GM21786 (cell line): Measurements from ENCODE around the gene EN1.
A peak's percentile ranks its signal among the peaks of the same experiment; 100 is the strongest.

ENCODE experiments used
- ATAC-seq: cut with Tn5 transposase; IDR thresholded peaks from one replicate; pipeline ENCODE4 v1.9.1; 2021; ENCODE audit not compliant: unreplicated experiment

EN1 gene

DNA sequence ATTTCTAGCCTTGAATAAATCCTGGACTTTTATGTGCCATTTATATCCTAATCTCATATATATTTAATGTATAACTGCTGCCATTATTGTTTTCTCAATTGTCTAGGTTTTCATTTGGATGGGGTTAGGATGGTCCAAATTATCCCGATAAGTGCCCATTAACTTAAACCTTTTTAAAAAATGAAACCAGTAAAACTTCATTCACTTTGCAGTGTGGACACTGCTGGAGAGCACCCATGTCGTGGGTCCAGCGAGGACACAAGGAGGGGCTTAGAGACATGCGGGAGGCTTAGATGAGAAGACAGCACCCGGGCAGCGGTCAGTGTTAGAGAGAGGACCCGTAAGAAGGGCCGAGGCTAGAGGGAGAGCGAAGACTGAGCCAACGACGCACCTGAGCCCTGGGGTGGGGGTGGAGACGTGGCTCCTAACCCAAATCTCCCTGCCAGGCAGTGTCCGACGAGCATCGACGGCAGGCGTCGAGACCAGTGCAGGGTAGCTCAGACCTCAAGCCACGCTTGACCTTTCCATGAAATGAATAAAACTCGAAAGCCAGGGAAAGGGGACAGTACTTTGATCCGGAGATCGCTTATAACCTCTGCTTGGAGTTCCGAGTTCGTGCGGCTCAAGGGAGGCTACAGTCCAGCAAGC, 9.0 kb upstream of the EN1 start:
- no peak for ATAC-seq

DNA sequence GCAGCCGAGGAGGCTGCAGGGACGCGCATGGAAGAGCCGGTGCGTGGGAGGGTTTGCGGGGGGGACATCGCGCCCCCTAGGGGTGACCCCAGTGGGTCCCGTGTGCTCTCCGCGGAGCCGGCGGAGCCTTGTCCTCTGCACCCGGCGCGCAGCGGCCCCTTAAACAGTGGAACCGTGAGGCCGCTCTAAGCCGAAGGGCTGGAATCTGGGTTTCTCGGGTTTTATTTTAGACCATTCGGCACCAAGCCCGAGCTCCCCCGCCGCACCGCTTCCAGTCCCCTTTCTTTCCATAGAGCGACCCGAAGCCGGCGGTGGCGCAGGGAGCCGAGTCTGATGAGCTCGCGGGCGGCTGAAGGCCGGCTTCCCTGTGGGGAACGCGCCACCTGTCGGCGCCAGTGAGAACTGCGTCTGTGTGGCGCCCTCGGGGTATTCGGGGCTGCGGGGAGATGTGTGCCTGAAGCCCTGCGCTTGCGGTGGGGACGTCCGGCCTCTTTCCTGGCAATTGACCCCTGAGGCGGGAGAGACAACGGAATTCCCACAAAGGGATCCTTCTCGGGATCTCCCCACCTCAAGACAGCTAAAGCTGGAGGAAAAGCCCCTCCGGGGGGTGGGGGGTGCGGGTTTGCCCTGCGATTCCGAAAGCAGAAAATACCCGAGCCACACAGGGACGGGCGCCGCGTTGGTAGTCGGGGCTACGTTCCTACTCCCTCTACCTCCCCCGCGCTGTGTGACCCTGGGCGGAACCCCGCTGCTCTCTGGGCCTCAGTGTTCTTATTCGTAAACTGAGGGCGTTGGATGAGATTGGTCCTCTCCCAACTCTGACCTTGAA, 8.2 kb upstream of the EN1 start:
- ATAC-seq = peak; percentile 88

DNA sequence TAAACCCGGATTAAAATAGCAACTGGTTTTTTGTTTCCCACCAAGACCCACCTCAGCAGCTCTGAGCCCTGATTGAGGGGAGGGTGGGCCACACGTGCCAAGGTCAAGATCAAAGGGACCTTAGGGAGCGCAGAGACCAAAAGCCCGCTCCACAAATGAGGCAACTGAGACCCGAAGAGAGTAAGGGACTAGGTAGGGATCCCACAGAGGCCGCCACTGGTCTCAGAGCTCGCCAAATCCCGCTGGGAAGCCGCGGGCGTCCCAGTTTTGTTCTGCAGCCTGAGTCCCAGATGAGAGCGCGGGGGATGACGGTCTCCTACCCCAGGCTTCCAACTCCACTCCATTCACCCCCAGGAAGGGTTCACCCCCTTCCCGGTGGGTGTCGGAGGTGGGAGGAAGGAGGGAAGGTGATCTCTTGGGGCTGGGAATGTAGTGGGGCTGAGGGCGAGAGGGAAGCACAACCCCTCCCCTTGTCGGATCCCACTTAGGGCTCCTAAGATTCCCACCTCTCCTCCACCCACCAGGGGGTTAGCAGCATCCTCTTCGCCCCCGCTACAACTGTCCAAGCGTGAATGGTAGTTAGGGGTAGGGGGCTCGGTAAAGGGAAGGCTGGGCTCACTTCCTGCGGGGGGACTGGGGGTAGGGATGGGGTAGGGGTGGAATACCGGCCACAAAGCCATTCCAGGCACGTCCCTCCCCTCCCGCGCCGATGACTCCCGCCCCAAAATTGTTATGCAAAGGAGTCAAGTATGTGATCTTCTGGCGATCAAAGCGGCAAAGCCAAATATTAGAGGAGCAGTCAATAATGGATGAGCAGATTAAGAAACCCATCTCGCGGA, 7.3 kb upstream of the EN1 start:
- no peak for ATAC-seq

DNA sequence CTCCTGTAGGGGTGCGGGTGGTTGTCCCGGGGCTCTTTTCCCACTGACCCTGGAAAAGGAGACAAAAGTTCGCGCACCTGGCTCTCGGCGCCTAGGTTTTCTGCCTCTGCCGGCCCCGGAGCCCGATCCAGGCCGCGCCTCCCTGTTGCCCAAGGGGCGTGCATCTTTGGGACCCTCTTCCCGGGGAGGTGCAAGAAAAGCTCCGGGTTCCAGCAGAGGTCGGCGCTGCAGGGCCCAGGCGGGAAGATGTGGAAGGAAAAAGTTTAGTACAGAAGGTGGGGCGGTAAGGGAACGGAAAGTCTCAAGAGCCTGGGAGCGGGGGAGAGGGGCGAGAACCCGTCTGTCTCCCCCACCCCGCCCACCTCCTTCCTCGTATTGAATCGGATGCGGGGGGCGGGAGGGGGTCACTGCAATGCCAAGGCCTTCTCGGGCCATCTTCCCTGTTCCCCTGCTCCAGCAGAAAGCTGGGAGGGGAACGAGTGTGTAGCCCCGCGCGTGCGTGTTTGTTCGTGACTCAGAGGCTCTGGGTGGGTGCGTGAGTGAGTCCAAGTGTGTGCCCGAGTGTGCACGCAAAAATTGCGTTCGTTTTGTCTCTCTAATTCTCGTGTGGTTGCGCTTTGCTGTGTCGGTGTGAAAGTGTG, 6.3 kb upstream of the EN1 start:
- ATAC-seq = no peak

DNA sequence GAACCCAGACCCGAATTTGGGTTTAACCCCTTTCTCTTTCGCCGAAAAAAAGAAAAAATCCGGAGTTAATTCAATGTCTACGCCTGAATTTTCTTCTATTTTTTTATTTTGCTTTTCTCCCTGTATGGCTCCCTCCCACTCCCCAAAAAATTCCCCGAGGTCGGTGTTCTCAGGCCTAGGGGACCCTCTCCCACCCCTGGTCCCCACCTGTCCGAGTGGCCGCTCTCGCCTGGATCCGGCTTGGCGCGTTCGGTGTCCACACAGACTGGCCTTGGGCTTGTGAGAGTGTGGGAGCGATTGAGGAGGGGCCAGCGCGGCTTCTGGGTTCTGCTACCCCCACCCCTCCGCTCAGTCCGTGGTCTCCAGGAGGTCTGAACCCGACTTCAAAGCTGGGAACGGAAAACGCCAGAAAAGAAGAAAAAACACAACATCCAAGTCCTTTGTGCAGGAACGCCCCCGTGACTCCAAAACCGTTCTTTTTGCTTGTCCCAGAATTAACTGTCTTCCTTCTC, 5.7 kb upstream of the EN1 start:
- ATAC-seq = no peak

DNA sequence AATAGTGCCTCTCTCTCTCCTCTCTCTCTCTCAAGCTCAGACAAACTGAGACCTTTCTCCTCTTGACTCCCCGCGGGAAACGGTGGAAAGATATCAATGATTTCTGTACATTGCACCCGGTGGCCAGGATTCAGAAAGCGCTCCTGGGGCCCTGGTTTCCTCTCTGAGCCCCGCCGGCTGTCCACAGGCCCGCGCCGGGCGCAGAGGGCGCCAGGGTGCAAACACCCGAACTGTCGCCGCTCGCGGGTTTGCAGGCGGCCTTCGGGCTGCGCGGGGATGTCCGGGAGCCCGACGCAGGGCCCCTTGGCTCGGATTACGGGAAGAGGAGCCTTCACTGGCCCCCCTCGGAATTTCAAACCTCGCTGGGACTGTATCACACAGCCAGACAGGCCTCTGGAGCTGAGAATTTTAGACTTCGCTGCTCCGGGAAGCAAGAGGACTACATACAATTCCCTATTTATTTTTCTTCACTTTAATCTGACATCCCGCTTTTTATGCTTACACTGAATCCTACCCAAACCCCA, 5.2 kb upstream of the EN1 start:
- no peak for ATAC-seq

DNA sequence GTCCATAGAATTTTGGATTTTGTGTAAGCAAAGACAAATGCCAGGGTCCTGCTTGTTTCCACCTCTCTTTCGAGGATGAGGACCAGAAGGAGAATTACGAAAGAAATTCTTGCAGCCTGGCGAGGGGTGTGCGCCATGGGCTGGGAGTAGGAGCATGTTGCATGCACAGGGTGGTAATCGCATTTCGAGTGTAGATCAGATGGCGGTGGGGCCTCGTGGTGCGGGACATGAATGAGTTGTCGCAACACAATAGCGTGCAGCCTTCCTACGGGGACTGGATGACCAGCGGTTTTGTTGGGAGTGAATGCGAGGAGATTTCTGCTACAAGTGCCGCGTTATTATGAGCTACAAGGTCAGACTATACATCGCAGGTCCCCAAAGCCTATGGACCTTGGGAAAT, 4.2 kb upstream of the EN1 start:
- no peak for ATAC-seq

DNA sequence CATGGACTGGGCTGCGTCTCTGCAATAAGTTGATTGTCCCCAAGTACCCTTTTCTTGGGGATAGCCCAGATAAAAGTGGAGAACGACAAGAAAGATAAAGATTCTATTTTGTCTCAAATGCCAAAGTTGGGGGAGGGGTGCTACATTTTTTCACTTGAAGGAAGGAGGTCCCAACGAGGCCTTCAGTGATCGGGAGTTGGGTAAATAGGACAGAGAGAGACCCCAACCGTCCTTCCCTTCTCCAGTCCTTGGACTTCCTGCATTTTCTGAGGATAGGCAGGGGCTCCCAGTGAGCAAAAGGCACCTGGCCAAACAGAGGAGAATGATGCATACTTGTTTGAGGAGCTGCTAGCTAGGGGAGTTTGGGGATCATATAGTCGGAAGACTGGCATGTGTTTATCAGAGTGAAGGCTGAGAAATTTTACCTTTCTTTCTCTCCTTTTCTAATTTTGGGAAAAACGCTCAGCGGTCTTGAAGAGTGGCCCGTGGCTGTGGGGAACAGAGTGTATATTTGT, 3.5 kb upstream of the EN1 start:
- no peak for ATAC-seq

DNA sequence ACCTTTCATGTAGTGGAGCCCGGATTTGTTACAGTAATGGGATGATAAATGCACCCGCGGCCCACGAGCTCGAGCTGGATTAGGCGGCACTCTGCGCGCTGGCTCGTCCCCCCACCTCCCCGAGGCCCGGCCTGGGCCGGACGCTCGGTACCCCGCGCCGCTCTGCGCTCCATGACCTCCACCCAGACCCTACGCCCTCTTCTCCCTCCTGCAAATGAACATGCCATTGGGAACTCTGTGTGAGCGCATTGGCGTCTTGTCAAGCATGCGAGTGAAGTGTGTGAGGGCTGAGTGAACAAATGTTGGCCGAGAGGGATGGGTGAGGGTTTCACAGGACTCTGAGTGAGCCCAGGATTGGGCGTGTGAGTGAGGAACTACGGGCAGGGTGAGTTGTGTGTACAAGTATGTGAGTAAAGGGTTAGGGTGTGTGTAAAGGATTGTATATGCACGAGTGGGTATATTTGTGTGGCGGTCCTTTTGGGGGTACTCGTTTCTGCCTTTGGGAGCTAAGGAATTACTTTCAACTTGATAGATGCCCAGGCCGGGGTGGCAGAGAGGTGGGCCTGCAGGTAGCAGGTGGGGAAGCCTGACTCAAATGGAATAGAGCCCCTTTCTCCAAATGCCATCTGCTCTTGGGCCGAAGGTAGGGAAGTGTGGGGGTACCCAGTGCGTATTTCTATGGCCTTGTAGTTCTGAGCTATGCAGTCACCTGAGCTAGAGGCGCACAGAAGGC, 2.9 kb upstream of the EN1 start:
- no peak for ATAC-seq

DNA sequence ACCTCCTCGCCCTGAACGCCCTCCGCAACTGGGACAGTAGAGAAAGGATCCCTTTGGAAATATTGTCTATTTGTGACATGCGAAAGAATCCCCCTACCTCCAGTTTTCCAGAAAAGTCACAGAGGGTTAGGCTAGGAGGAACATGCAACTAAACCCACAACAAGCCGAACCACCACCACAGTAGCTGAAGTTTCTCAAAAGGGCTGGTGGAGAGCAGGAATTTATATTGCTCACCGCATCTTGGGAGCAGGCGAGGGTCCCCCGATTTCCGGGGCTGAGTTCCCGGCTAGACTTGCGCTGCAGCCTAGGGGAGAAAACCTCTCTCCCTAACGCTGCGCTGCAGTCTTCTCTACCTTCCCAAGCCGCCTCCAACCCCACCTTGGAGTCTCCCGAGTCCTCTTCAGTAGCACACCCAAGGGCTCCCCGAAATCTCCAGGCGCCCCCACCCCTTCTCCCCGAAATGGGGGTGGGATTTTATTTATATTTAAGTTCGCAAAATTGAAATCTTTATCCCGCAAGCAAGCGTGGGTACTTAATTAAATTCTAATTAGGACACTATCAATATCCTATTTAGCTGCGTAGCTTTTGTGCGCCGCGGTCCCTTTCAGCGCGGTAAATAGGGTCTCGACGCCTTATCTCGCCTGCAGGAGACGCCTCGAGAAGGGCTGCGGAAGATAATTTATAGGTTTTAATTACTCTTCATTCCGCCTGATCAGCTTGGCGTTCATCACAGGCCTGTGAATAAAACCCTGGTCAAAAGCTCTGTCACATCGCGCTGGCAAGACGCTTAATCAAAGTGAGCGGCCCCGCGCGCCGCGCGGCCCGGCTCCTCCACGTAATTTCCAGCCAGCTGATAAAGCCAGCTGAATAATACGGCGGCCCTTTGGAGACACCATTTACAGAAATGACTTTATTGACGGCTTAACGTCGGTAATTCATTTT, 2.0 kb upstream of the EN1 start:
- no peak for ATAC-seq

DNA sequence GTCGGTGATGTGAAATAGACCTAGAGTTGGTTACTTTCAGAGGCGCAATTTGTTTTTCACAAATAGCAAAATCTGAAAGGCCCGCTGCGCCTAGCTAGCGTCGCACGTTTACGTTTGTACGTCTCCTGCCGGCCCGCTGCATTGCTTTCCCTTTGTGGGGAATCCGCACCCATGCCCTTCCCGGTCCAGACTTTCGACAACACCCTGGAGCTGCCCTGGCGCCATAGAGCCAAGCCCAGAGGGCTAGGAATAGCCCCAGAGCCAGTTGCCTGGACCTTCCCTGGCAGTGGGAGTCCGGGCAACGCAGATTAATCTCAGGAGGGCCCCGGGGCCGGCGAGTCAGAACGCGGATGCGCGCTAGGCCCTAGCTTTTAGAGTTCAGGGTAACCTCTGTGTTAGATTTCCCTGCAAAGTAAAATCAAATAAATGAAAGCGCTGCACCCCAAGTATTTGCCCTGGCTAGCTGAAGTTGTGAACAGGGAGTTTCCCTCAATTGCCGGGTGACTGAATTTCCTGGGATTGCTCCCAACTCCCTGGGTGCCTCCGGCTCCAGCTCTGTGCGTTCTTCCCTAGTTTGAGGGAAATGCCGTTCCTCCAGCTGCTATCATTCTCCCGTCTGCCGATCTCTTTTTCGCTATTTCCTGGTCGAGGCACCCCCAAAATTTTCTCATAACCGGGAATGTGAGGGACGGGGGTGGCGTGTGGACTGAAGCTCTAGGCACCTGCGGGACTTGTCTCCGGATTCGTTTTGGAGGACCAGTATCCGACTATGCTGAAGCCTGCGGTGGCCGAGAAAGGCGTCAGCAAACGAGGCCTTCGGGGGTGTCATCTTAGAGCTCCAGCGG, 1.2 kb upstream of the EN1 start:
- no peak for ATAC-seq

DNA sequence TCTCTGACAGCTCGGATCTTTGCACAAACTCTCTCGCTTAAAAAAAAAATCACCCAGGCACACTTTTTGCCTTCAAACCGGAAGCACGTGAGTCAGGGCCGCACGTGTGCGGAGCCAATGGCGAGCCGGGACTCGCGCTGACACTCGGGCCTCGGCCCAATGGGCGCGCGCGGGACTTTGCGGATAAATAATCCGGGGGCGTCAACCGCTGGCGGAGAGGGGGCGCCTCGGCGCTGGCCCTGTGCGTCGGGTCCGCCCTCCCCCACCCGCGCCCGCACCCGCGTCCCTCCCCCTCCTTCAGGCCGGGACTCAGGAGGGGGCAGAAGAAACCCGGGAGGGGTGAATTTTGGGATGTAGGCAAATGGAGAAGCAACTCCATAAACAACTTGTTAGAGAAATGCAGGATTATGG, 319 bp upstream of the EN1 start:
- ATAC-seq = no peak

DNA sequence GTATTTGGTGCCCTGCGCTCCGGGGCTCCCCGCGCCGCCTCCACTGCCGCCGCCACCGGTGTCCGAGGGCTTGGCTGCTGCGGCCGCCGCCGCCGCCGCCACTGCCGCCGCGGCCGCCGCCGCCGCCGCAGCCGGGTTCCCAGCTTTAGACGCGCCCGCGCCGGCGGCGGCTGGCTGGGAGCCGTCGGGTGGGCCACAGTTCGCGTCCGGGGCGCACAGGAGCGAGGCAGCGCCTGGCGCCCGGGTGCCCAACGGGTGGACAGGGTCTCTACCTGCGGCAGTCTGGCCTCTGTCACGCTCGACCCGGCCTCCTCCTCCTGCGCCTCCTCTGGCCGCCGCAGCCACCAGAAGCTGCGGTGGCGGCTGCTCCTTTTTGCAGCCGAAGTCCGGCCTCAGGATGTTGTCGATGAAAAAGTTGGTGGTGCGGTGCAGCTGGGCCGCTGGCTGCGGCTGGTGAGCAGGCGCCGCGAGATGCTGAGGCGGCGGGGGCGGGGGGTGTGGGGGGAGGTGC, 951 bp downstream of the EN1 start:
- ATAC-seq = no peak

DNA sequence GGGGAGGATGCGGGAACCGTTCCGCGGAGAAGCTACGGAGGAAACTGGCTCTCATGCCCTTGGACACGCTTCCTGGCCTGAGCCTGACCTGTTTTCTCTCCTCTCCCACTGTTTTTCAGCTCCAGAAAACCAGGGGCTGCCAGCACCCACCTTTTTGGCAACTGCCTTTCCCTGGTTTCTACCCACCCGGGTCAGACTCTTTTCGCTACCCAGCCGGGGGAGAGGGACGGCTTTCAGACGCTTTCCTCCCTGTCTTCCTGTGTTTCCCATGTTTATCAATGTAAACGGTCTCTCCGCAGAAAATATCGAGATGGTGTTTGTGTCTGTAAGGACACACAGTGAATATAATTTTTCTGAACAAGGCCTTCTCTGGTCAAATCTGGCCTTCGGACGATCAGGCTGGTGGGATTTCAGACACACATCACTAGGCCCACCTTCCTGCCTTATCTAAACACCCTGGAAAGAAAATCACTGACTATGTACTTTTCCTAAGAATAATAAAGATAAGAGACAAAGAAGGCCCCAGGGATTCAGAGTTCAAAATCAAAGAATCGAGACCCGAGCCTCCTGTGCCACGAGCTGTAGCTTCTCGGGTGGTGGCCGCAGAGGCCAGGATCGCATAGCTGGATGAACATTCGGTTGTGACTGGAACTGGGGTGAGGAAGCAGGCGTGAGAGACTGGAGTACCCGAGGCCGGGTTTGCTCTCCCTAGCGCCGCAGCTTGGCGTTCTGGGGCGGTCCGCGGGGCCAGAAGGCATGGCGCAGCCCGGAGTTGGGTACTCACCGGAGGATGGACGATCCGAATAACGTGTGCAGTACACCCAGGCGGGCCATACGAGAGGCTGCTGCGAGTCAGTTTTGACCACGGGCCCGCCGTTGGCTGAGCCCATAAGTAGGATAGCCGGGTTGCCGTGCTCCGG, 1.7 kb downstream of the EN1 start:
- no peak for ATAC-seq

DNA sequence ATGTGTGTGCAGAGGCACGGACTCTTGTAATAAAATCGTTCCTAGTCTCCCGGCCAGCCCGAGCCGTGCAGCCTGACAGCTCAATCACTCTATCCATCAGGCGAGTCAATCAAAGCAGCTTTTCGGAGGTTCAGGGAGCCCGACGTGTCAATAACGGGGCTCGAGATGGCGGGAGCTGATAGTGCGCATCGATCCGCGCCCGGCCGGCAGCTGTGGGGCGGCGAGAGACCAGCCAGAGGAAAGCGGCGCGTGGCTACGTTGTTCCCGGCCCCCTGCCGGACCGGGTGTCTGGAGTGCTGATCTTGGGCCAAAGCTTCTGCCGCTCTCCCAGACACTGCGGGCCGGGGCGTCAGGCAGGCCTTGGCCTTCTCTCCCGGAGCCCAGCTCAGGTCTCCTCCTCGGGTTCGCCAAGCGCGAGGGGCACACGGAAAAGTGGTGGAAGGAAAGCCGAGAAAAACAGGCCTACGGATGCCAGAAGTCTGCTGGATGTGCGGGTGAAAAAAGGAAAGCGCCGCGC, 2.4 kb downstream of the EN1 start:
- ATAC-seq = no peak

DNA sequence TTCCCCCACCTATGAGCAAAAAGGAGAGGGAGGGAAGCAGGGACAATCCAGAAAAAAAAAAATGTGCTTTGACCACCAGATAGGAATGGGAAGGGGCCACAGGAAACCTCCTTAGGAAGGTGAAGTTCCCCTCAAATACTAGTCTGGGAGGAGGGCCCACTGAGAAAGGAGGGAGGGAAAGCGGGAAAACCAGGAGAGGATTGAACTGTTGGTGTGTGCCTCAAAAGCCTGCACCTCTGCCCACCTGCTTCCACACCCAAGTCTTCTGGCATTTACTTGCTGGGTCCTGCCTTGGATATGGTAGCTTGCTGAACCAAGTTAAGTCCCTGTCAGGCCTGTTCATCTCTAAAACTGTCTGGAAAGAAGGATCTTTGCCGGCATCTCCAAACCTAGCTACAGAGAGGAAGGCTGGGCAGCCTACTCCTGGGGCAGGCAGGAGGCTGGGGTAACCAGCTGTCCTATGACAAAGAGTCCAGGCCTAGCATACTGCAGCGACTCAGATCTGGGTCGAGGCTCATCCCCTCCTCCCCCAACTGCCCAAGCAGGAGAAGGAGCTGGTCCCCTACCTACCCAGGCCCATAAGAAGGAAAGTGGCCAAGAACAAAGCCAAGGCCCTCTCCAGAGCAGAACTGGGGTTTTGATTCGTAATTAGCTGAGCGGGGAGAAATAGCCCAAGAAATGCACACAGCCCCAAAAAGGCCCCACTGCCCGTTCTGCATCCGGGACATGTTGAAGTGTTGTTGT, 3.0 kb downstream of the EN1 start:
- no peak for ATAC-seq
